NT2/D1 (cell line): Measurements from ENCODE around the gene TMPRSS15.

Experiments
- YY1 ChIP-seq: IDR thresholded peaks from 2 replicates; pipeline ENCODE4 v1.6.1; 2011; ENCODE audit not compliant: insufficient read length, insufficient read depth
- ZNF274 ChIP-seq: IDR thresholded peaks from 2 replicates; pipeline ENCODE4 v1.6.1; 2011; ENCODE audit warnings: mild to moderate bottlenecking, low read depth, low read length

GRCh38 chr21:18340387-18340942 lies 63.1 kb downstream of the TMPRSS15 start:
- TF ChIP-seq YY1 (no peak), ZNF274 (no peak)
